Heart left ventricle (tissue), 13 donors: Measurements from ENCODE around the gene MMAA.
"Not testable (repeated sequence)": the region's sequence is repeated elsewhere in the genome, so short reads cannot be mapped to it uniquely, and the experiment has no call there.

Experiments used
- CTCF ChIP-seq, 12 donors: fragments of 200-600 bp; sonication (generic) in 4 of 12; IDR thresholded peaks; one replicate each; pipeline versions ENCODE4 v1.5.0 to v1.8.0; 2018 to 2022; ENCODE audit warnings: antibody characterized with exemption in 12 of 12, mild to moderate bottlenecking in 5 of 12
- POLR2A ChIP-seq, 2 donors: fragments of 450-650 bp; IDR thresholded peaks; one replicate each; pipeline ENCODE4 v1.6.1; 2017; ENCODE audit warnings: antibody characterized with exemption in 2 of 2, mild to moderate bottlenecking in 2 of 2, moderate library complexity in 2 of 2
- donor health status: ischemic (EF 13 %, LVEDD 7.1; RV severe dilation, severe dysfunction).
- donor health status: DM: no; HTN: yes; CAD: no.
- donor health status: DM: no; HTN: no; CAD: no.
- donor health status: ischemic (EF 25% LVEDD 6.9; RV normal size, moderate dysfunction).
- donor health status: ischemic (EF 25% LVEDD 5.7; RV mildly dilated, moderate dysfunction).
- donor health status: ischemic (EF 35%, LVEDD 5.7; RV mildly dilated, moderate dysfunction).
- donor health status: nonischemic (EF 11% LVEDD 7.7; RV severe dilation, severe dysfunction).
- donor health status: DM: yes; HTN: yes; CAD: no.
- donor health status: PGD.
- donor health status: ischemic (EF 29% LVEDD 5.4; RV normal size, mild dysfunction).
- donor health status: nonischemic (EF 23%, LVEDD 6.1; RV moderate dilation, normal function).

GRCh38 chr4:145589381-145589780, 29.8 kb upstream of the MMAA start:
- not testable (repeated sequence) for TF ChIP-seq CTCF, POLR2A (IDR thresholded peaks at IDR 0.05)
